ENCODE measurements around the gene PAQR5.

Gene PAQR5

GRCh38 chr15:69341356-69341755 lies 42.6 kb downstream of the PAQR5 start:
- Histone ChIP-seq H3K36me3 (ENCODE audit: insufficient read depth, low read length) (no peaks in the 10 kb centered on the region), H3K4me2 (ENCODE audit: low read depth, low read length, poor library complexity, severe bottlenecking) (no peak overlapping the region), H3K4me3 (ENCODE audit: low read length, poor library complexity, severe bottlenecking) (no peak overlapping the region), H4K20me1 (ENCODE audit: insufficient read depth, low read length, poor library complexity, severe bottlenecking) (no peaks in the 10 kb centered on the region), H3K9ac (ENCODE audit: low read depth, low read length, poor library complexity, severe bottlenecking) (no peak overlapping the region), H3K79me2 (ENCODE audit: insufficient read depth, low read length) (no peaks in the 10 kb centered on the region), H2AFZ (ENCODE audit: low read length) (no peak overlapping the region), H3K4me1 (ENCODE audit: insufficient read depth, low read length, poor library complexity, severe bottlenecking) (no peaks in the 10 kb centered on the region), H3F3A (ENCODE audit: low read depth) (no peaks in the 10 kb centered on the region), H3K9me3 (ENCODE audit: insufficient read depth, low read depth, low read length) (no peaks in the 10 kb centered on the region), H3K27me3 (ENCODE audit: insufficient read depth, low read length, poor library complexity, severe bottlenecking) (no peaks in the 10 kb centered on the region), H3K9me2 (replicated peaks; ENCODE audit: low read depth, low read length) (no peaks in the 10 kb centered on the region)
- TF ChIP-seq EZH2phosphoT487 (IDR thresholded peaks at IDR 0.05; ENCODE audit: borderline replicate concordance) (no peak), CTCF (conservative IDR thresholded peaks at IDR 0.05; ENCODE audit: low read length) (no peak)

GRCh38 chr15:69342460-69343076 lies 43.9 kb downstream of the PAQR5 start:
- TF ChIP-seq EZH2phosphoT487 (IDR thresholded peaks at IDR 0.05; ENCODE audit: borderline replicate concordance) (no peak), CTCF (conservative IDR thresholded peaks at IDR 0.05; ENCODE audit: low read length) (no peak)
- Histone ChIP-seq H3K4me1 (ENCODE audit: insufficient read depth, low read length, poor library complexity, severe bottlenecking) (no peaks in the 10 kb centered on the region), H3K4me2 (ENCODE audit: low read depth, low read length, poor library complexity, severe bottlenecking) (no peak overlapping the region), H3K4me3 (ENCODE audit: low read length, poor library complexity, severe bottlenecking) (no peak overlapping the region), H3K27me3 (ENCODE audit: insufficient read depth, low read length, poor library complexity, severe bottlenecking) (no peaks in the 10 kb centered on the region), H3K79me2 (ENCODE audit: insufficient read depth, low read length) (no peaks in the 10 kb centered on the region), H4K20me1 (ENCODE audit: insufficient read depth, low read length, poor library complexity, severe bottlenecking) (no peaks in the 10 kb centered on the region), H3F3A (ENCODE audit: low read depth) (no peaks in the 10 kb centered on the region), H3K36me3 (ENCODE audit: insufficient read depth, low read length) (no peaks in the 10 kb centered on the region), H3K9ac (ENCODE audit: low read depth, low read length, poor library complexity, severe bottlenecking) (no peak overlapping the region), H3K9me3 (ENCODE audit: insufficient read depth, low read depth, low read length) (no peaks in the 10 kb centered on the region), H2AFZ (ENCODE audit: low read length) (no peak overlapping the region), H3K9me2 (replicated peaks; ENCODE audit: low read depth, low read length) (no peaks in the 10 kb centered on the region)

GRCh38 chr15:69343133-69343532 lies 44.4 kb downstream of the PAQR5 start:
- Histone ChIP-seq H3K4me3 (ENCODE audit: low read length, poor library complexity, severe bottlenecking) (no peak overlapping the region), H3K9ac (ENCODE audit: low read depth, low read length, poor library complexity, severe bottlenecking) (no peak overlapping the region), H3K9me2 (replicated peaks; ENCODE audit: low read depth, low read length) (no peaks in the 10 kb centered on the region), H3K4me2 (ENCODE audit: low read depth, low read length, poor library complexity, severe bottlenecking) (no peak overlapping the region), H3K79me2 (ENCODE audit: insufficient read depth, low read length) (no peaks in the 10 kb centered on the region), H3K4me1 (ENCODE audit: insufficient read depth, low read length, poor library complexity, severe bottlenecking) (no peaks in the 10 kb centered on the region), H3F3A (ENCODE audit: low read depth) (no peaks in the 10 kb centered on the region), H3K9me3 (ENCODE audit: insufficient read depth, low read depth, low read length) (no peaks in the 10 kb centered on the region), H4K20me1 (ENCODE audit: insufficient read depth, low read length, poor library complexity, severe bottlenecking) (no peaks in the 10 kb centered on the region), H3K27me3 (ENCODE audit: insufficient read depth, low read length, poor library complexity, severe bottlenecking) (no peaks in the 10 kb centered on the region), H3K36me3 (ENCODE audit: insufficient read depth, low read length) (no peaks in the 10 kb centered on the region), H2AFZ (ENCODE audit: low read length) (no peak overlapping the region)
- no peak for TF ChIP-seq CTCF (conservative IDR thresholded peaks at IDR 0.05; ENCODE audit: low read length)
- no peak for TF ChIP-seq EZH2phosphoT487 (IDR thresholded peaks at IDR 0.05; ENCODE audit: borderline replicate concordance)

Data from Loucy (cell line).